D721Med (cell line): ENCODE results near the gene TMEM108.

Experiments used
- DNase-seq: peaks from one replicate; pipeline ENCODE4 v3.0.0; 2011; ENCODE audit warnings: low spot score; ENCODE audit not compliant: insufficient read length
- FAIRE-seq: peaks from 2 replicates; lab custom pipeline; 2011; peaks lifted over from hg19 to GRCh38; lab: Jason Lieb, UNC
- CTCF ChIP-seq: IDR thresholded peaks from 2 replicates; pipeline ENCODE4 v1.5.1; 2012; ENCODE audit warnings: mild to moderate bottlenecking, control low read depth; ENCODE audit not compliant: insufficient read depth; ENCODE audit errors: missing control alignments

TMEM108 gene

GRCh38 chr3:133412183-133413132, 374.3 kb downstream of the TMEM108 start:
- FAIRE-seq, result no peak
- TF ChIP-seq CTCF, result no peak

GRCh38 chr3:133413161-133414020, 375.2 kb downstream of the TMEM108 start:
- no peak for FAIRE-seq

More at GRCh38 chr3:133412183-133413132, 374.3 kb downstream of the TMEM108 start:
- no peak for DNase-seq

GRCh38 chr3:133414021-133414392, 375.8 kb downstream of the TMEM108 start:
- TF ChIP-seq CTCF, result no peak
- no peak for FAIRE-seq
- no peak for DNase-seq

More at GRCh38 chr3:133413161-133414020, 375.2 kb downstream of the TMEM108 start:
- TF ChIP-seq CTCF, result no peak
- no peak for DNase-seq

- TF ChIP-seq CTCF, result no peak
- DNase-seq (no peak), FAIRE-seq (no peak)
These were observed 380.2 kb downstream of the TMEM108 start for GRCh38 chr3:133418361-133418760.

GRCh38 chr3:133419151-133419909, 381.1 kb downstream of the TMEM108 start:
- TF ChIP-seq CTCF, result no peak
- DNase-seq (no peak), FAIRE-seq (no peak)

- no peak for DNase-seq
- no peak for TF ChIP-seq CTCF
- no peak for FAIRE-seq
These were observed 387.0 kb downstream of the TMEM108 start for GRCh38 chr3:133424937-133425869.
